BE2C (cell line): ENCODE data around the gene TMEM120A.

Experiments
- DNase-seq: peaks from one replicate; pipeline ENCODE4 v3.0.0-alpha.2; 2020
- H3K27me3 ChIP-seq: fragments of 250-450 bp; sonication (Bioruptor Pico); 2 replicates; pipeline ENCODE4 v1.5.1; 2020; ENCODE audit warnings: mild to moderate bottlenecking
- H3K36me3 ChIP-seq: fragments of 250-450 bp; sonication (Bioruptor Pico); 2 replicates; pipeline ENCODE4 v1.5.1; 2020; ENCODE audit warnings: mild to moderate bottlenecking
- H3K4me1 ChIP-seq: fragments of 250-450 bp; sonication (Bioruptor Pico); 2 replicates; pipeline ENCODE4 v1.5.1; 2020
- H3K4me3 ChIP-seq: 2 replicates; pipeline ENCODE4 v1.5.1; 2011; ENCODE audit warnings: low read depth, low read length
- H3K9me3 ChIP-seq: fragments of 250-450 bp; sonication (Bioruptor Pico); 2 replicates; pipeline ENCODE4 v1.5.1; 2020
- CTCF ChIP-seq: IDR thresholded peaks from 2 replicates; pipeline ENCODE4 v1.5.1; 2012; ENCODE audit warnings: mild to moderate bottlenecking, low read depth, low read length

TMEM120A gene

GRCh38 chr7:75985518-75986146, 8.8 kb downstream of the TMEM120A start:
- Histone ChIP-seq H3K4me3 (no peak overlapping the region), H3K9me3 (no peaks in the 10 kb centered on the region), H3K36me3 (peaks cover 24% of the 10 kb centered on the region), H3K27me3 (no peaks in the 10 kb centered on the region), H3K4me1 (no peaks in the 10 kb centered on the region; the same call in 1 of the 2 replicates)
- peak; percentile 76 for DNase-seq
- TF ChIP-seq CTCF, result no peak

GRCh38 chr7:75985009-75985517, 9.3 kb downstream of the TMEM120A start:
- H3K36me3 ChIP-seq, result peaks cover 24% of the 10 kb centered on the region

GRCh38 chr7:75984130-75985008, 10.0 kb downstream of the TMEM120A start:
- H3K36me3 ChIP-seq, result peaks cover 28% of the 10 kb centered on the region
- H3K4me3 ChIP-seq, result no peak overlapping the region
- TF ChIP-seq CTCF, result no peak

More at GRCh38 chr7:75985009-75985517, 9.3 kb downstream of the TMEM120A start:
- H3K9me3 ChIP-seq, result no peaks in the 10 kb centered on the region
- no peaks in the 10 kb centered on the region for H3K27me3 ChIP-seq
- no peaks in the 10 kb centered on the region; the same call in none of the 2 replicates for H3K4me1 ChIP-seq
- DNase-seq, result no peak
- no peak for TF ChIP-seq CTCF
- no peak overlapping the region for H3K4me3 ChIP-seq

GRCh38 chr7:75983471-75984129, 10.8 kb downstream of the TMEM120A start:
- no peak for DNase-seq
- no peak overlapping the region for H3K4me3 ChIP-seq
- H3K4me1 ChIP-seq, result peaks cover 4% of the 10 kb centered on the region
- TF ChIP-seq CTCF, result no peak
- H3K27me3 ChIP-seq, result no peaks in the 10 kb centered on the region
- H3K9me3 ChIP-seq, result no peaks in the 10 kb centered on the region
- H3K36me3 ChIP-seq, result peaks cover 28% of the 10 kb centered on the region

More at GRCh38 chr7:75984130-75985008, 10.0 kb downstream of the TMEM120A start:
- peaks cover 4% of the 10 kb centered on the region for H3K4me1 ChIP-seq
- no peak for DNase-seq
- H3K9me3 ChIP-seq, result no peaks in the 10 kb centered on the region
- no peaks in the 10 kb centered on the region for H3K27me3 ChIP-seq

- no peak overlapping the region for H3K4me3 ChIP-seq
Measured at GRCh38 chr7:75982306-75983064, 11.9 kb downstream of the TMEM120A start.

More at GRCh38 chr7:75982306-75983064, 11.9 kb downstream of the TMEM120A start:
- Histone ChIP-seq H3K27me3 (no peaks in the 10 kb centered on the region), H3K36me3 (peaks cover 26% of the 10 kb centered on the region), H3K9me3 (no peaks in the 10 kb centered on the region), H3K4me1 (peaks cover 7% of the 10 kb centered on the region)
- no peak for TF ChIP-seq CTCF
- DNase-seq, result no peak
